Esophagus squamous epithelium (tissue), 4 donors: ENCODE measurements around the gene ZFYVE28.

Experiments used
- CTCF ChIP-seq, 6 experiments: fragments of 450-650 bp in 4 of 6; fragments of 200-600 bp in 2 of 6; sonication (generic) in 2 of 6; IDR thresholded peaks; one replicate each; pipeline ENCODE4 v1.5.1; 2016 to 2019; ENCODE audit warnings: antibody characterized with exemption in 6 of 6, mild to moderate bottlenecking in 4 of 6, moderate library complexity in 4 of 6
- POLR2A ChIP-seq, 4 donors: fragments of 450-650 bp; IDR thresholded peaks; one replicate each; pipeline ENCODE4 v1.6.1; 2017; ENCODE audit warnings: antibody characterized with exemption in 4 of 4, mild to moderate bottlenecking in 4 of 4, moderate library complexity in 3 of 4

DNA sequence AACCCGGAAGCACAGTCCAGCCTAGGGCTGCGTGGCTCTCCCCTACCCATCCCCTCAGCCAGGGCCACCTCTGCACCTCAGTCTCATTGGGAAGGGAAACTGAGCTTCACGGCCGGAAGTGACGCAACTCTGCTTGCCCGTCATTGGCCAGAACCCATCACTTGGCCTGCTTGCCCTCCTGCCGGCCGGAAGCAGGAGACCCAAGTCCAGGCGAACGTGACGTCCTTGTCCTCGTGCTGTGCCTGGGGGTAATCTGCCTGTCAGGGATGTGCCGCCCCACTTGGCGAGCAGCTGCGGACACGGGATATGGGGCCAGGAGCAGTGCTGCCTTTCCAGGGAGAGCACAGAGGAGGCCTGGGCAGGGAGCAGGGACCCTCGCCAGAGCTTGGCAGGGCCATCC is 31.2 kb downstream of the ZFYVE28 start:
- TF ChIP-seq POLR2A (IDR thresholded peaks at IDR 0.05) (no peak), CTCF (IDR thresholded peaks at IDR 0.05) (no peak)
